Muscle of leg (tissue), 11 donors: Measurements from ENCODE around the gene DPP9. TPM values are rescaled to one million over a fixed set of nuclear protein-coding genes. Genes with fewer than 3 reads are reported as not detected.

ENCODE experiments used
- DNase-seq: peaks from one replicate; pipeline ENCODE4 v3.0.0; 2013
- H3K27ac ChIP-seq: one replicate; pipeline ENCODE4 v1.5.1; 2013; ENCODE audit warnings: mild to moderate bottlenecking, low read length, control low read depth
- H3K27me3 ChIP-seq: one replicate; pipeline ENCODE4 v1.6.1; 2013; ENCODE audit warnings: low read length; ENCODE audit not compliant: control insufficient read depth, insufficient read depth
- H3K36me3 ChIP-seq: one replicate; pipeline ENCODE4 v1.6.1; 2013; ENCODE audit warnings: low read length; ENCODE audit not compliant: control insufficient read depth, insufficient read depth
- H3K4me1 ChIP-seq: one replicate; pipeline ENCODE4 v1.6.1; 2013; ENCODE audit warnings: low read length; ENCODE audit not compliant: control insufficient read depth, insufficient read depth
- H3K4me3 ChIP-seq: one replicate; pipeline ENCODE4 v1.5.1; 2013; ENCODE audit warnings: low read length, control low read depth
- H3K9me3 ChIP-seq: replicated peaks from 2 replicates; pipeline ENCODE4 v1.6.1; 2013; ENCODE audit warnings: low read depth, low read length; ENCODE audit not compliant: control insufficient read depth
- WGBS: methylation state at CpG from one replicate; pipeline ENCODE4 v1.1.5; 2013; ENCODE audit warnings: missing lambda C conversion rate; ENCODE audit not compliant: insufficient coverage; 5-methylcytosine and 5-hydroxymethylcytosine counted together
- polyA plus RNA-seq, 8 donors: library from polyadenylated mRNA; unstranded; fragments of 120-200 nt; gene quantifications; one replicate each; pipeline versions ENCODE4 v1.2.1 to v1.2.3, GENCODE V29; 2013; ENCODE audit warnings: inconsistent platforms in 1 of 8, low replicate concordance in 1 of 8; ENCODE audit not compliant: insufficient read length in 8 of 8, insufficient read depth in 1 of 8
- total RNA-seq: library from RNA; stranded (reverse); fragments of 120-200 nt; gene quantifications from one replicate; pipeline ENCODE4 v1.2.4, GENCODE V29; 2013

Gene DPP9
- total and polyA plus RNA-seq, 9 donors, result 13.3 to 24.2 (median 22.6) TPM

DNA sequence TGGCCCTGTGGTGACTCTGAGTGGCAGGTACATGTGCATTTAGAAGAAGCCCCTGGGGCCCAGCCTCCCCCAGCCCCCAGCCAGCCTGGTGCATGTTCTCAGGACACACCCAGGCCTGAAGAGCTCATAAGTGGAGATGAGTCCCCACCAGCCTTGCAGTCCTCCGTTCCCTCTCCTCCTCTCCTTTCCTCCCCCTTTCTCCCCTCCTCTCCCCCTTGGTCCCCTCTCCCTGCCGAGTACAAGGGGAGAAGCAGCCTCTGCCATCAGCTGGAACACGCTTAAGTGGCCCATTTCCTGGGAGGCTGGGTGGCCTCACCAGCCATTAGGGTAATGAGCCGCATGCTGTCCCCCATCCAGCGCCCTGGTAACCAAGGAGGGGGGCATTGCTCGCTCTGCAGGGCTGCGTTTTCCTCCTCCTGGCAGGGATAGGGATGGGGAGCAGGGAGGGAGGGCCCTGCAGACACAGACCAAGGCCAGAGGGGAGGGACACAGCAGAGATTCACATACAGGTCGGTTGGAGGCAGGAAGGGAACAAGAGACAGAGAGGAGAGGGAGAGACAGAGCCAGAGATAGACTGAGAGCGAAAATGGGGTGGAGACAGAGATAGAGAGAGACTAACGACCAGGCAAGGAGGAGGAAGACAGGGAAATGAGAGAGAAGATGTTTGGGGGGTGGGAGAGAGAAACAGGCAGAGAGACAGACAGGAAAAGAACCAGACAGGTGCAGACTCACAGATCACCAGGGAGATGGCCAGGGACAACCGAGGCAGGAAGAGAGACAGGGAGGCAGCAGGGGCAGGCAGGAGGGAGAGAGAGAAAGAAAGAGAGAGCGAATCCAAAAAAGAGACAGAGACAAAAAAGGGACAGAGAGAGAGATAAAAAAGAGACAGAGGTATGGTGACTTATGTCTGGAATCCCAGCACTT lies 19.3 kb upstream of the DPP9 start:
- Histone ChIP-seq H3K36me3 (no peaks in the 10 kb centered on the region), H3K27ac (no peak overlapping the region), H3K4me3 (no peak overlapping the region), H3K4me1 (peaks cover 20% of the 10 kb centered on the region), H3K9me3 (no peaks in the 10 kb centered on the region), H3K27me3 (peaks cover 8% of the 10 kb centered on the region)
- 18% methylated on average over 8 of the region's 12 CpGs for WGBS
- DNase-seq, result peak; percentile 36

DNA sequence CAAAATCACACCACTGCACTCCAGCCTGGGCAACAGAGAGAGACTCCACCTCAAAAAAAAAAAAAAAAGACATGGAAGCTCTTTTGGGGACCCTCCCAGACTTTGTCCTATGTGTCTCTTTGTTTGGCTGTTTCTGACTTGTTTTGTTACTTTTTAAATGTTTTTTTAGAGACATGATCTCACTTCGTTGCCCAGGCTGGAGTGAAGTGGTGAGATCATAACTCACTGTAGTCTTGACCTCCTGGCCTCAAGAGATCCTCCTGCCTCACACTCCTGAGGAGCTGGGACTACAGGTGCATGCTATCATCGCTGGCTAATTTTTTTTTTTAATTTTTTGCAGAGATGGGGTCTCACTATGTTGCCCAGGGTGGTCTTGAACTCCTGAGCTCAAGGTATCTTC lies 16.4 kb upstream of the DPP9 start:
- peaks cover 10% of the 10 kb centered on the region for H3K27me3 ChIP-seq
- peaks cover 20% of the 10 kb centered on the region for H3K4me1 ChIP-seq
- no peak overlapping the region for H3K27ac ChIP-seq
- H3K36me3 ChIP-seq, result no peaks in the 10 kb centered on the region
- H3K4me3 ChIP-seq, result no peak overlapping the region
- no peaks in the 10 kb centered on the region for H3K9me3 ChIP-seq
- WGBS, result no CpG with 5 or more reads among the region's 2 CpGs
- no peak for DNase-seq

DNA sequence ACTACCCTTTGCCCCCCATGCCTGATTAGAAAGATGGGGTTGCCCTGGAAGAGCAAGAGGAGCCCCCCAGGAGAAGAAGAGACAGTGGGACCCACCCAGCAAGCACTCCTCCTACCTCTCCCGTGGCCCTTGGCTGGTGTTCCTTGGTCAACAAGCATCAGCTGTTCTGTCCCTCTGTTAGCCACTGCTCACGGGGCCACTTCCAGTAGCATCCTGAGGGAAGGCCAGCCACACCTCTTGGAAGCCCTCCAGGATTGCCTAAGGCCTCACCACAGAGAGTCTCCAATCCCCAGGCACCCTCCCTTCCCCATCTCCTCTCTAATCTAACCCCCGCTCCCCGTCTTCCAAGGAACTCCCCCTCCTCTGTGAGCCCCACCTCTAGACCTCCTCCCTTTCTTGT lies 15.1 kb upstream of the DPP9 start:
- WGBS, result 28% methylated on average over 4 of the region's 4 CpGs
- Histone ChIP-seq H3K27me3 (peaks cover 10% of the 10 kb centered on the region), H3K4me3 (no peak overlapping the region), H3K27ac (no peak overlapping the region), H3K9me3 (no peaks in the 10 kb centered on the region), H3K36me3 (no peaks in the 10 kb centered on the region), H3K4me1 (peaks cover 14% of the 10 kb centered on the region)
- no peak for DNase-seq

DNA sequence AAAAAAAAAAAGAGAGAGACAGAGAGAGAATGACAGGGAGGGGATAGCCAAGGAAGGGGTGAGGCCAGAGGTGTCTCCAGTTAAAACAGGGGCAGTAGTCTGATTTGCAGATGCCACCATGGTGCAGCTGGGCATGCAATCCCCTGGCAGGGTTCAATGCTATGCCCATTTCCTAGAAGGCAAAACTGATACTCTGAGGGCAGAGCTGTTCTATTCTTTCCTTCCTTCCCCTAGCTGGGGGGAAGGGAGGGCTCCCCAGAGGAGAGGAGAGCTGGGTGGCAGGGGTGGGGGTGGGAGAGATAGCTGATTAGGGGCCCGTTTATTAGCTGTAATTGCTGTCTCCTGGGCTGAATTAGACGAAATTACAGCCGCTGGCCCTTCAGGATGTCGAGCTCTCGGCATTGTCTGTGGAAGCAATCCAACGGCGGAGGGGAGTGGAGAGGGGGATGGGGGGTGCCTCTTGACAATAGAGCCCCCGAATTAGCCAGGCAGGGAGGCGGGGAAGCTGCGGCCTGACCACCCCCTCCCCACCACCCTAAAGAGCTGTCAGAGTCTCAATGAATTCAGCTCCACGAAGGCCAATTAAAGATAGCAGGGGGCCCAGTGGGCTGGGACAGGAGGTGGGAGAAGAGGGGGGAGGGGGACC lies 14.4 kb upstream of the DPP9 start:
- Histone ChIP-seq H3K4me1 (peaks cover 11% of the 10 kb centered on the region), H3K27ac (no peak overlapping the region)
- WGBS, result 0% methylated on average over 4 of the region's 11 CpGs

DNA sequence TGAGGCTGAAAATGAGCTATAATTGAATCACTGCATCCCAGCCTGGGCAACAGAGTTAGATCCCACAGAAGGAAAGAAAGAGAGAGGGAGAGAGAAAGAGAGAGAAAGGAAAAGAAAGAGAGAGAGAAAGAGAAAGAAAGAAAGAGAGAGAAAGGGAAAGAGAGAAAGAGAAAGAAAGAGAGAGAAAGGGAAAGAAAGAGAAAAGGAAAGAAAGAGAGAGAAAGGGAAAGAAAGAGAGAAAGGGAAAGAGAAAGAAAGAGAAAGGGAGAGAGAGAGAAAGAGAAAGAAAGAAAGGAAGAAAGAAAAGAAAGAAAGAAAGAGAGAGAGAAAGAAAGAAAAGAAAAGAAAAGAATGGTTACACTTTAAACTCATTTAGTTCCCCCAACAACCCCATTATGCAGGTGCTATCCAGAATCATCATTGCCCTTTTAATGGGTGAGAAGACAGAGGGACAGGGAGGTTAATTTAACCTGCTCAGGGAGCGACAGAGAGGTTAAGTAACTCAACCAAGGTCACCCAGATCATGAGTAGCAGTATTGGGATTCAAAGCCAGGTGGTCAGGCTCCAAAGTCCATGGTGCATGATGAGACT lies 10.2 kb upstream of the DPP9 start:
- Histone ChIP-seq H3K9me3 (no peaks in the 10 kb centered on the region), H3K4me3 (no peak overlapping the region), H3K4me1 (peaks cover 3% of the 10 kb centered on the region), H3K27me3 (peaks cover 14% of the 10 kb centered on the region), H3K36me3 (no peaks in the 10 kb centered on the region), H3K27ac (no peak overlapping the region)
- 33% methylated on average over 1 of the region's 1 CpG for WGBS
- DNase-seq, result no peak

More for the DNA sequence above, 14.4 kb upstream of the DPP9 start:
- DNase-seq, result no peak
- Histone ChIP-seq H3K27me3 (peaks cover 10% of the 10 kb centered on the region), H3K36me3 (no peaks in the 10 kb centered on the region), H3K4me3 (no peak overlapping the region), H3K9me3 (no peaks in the 10 kb centered on the region)

DNA sequence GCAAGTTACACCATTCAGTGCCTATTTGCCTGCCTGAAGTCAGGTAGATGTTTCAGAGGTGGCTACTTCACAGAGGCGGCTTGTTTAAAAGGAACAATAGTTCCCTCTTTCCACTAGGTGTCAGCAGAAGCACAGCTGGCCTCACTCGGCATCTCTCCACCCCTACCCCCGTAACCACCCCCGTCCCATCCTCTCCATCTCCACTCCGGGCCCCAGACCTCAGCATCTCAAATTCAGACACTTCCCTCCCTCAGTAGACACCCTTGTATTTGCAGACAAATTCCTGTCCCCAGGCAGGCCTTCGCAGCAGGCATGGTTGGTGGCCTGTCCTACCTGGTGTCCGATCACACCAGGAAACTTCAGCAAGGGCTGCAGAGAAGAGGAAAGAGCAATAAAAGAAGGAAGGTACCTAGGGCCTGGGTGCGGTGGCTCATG lies 9.1 kb upstream of the DPP9 start:
- H3K27me3 ChIP-seq, result peaks cover 6% of the 10 kb centered on the region
- H3K27ac ChIP-seq, result no peak overlapping the region
- H3K9me3 ChIP-seq, result no peaks in the 10 kb centered on the region
- peak; percentile 68 for DNase-seq
- 8% methylated on average over 6 of the region's 8 CpGs for WGBS
- peaks cover 3% of the 10 kb centered on the region for H3K4me1 ChIP-seq
- no peak overlapping the region for H3K4me3 ChIP-seq
- H3K36me3 ChIP-seq, result no peaks in the 10 kb centered on the region

DNA sequence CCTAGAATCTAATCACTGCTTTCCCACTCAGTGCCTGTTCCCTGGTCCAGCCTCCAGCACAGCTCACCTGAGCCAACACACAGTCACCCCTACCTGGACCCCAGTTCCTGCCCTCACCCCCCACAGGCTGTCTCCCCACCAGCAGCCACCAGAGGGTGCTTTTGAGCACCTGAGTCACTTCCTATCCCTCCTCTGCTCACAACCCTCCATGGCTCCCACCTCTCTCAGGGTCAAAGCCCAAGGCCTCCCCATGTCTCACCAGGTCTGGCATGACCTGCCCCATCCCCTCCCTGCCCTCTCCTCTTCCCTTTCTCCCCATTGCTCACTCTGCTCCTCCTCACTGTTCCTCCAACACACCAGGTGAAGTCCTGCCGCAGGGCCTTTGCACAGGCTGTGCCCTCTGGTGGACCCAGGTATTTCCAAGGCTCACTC lies 7.1 kb upstream of the DPP9 start:
- no peak overlapping the region for H3K4me3 ChIP-seq
- H3K4me1 ChIP-seq, result peaks cover 3% of the 10 kb centered on the region
- no peaks in the 10 kb centered on the region for H3K9me3 ChIP-seq
- no peak for DNase-seq
- H3K27me3 ChIP-seq, result peaks cover 4% of the 10 kb centered on the region
- H3K27ac ChIP-seq, result no peak overlapping the region
- no peaks in the 10 kb centered on the region for H3K36me3 ChIP-seq
- WGBS, result 91% methylated on average over 1 of the region's 1 CpG

DNA sequence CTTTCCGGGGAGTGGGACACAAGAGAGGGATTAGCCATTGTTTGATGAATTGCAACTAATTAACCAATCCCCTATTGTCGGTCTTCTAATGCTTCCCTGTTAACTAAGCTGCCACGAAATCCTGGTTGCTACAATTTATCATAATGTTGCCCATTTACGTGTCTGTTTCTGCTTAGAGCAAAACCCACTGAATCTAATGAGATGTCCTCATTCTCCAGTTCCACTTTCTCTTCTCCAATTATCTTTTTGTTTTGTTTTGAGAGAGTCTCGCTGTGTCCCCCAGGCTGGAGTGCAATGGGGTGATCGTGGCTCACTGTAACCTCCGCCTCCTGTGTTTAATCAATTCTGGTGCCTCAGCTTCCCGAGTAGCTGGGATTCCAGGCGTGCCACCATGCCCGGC lies 5.2 kb upstream of the DPP9 start:
- no peak for DNase-seq

DNA sequence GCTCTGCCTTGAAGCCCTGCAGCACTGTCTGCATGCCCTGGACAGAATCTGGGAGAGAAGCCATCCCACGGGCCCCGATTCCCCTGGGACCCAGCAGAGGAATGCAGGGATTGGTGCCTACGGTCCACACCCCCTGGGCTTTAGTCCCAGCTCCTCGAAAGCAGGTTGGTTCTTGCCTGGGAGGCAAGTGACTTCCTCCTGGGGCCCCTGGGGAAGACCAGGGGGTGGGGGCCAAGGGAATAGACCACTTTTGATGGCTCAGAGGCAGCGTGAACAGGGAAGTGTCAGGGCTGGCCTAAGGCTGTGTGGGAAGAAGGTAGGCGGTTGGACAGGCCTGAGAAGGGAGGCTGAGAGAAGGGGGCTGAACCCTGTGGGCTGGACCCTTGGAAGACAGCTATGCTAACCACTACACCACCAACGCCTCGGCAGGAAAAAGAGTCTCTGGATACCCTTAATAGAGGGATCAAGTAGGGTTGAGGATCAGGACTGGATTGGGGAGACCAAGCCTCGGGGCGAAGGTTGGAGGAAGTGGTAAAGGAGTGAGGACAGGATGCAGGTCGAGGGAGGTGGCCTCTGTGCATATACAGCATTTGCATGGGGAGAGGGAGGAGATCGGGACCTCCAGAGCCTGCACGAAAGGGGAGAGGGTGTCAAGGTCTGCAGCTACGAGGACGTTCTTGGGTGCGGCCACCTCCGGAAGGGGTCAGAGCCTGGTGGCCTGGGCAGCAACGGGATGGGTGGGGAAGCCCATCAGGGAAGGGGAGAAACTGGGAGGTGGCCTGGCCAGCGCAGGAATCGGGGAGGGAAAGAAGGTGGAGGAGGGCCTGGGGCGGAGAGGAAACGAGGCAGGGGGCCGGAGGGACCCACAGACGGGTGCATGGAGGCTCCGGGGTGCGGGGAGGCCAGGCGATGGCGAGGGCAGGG lies 709 bp downstream of the DPP9 start:
- DNase-seq, result peak; percentile 43
- peak overlapping the region; percentile 93 for H3K4me3 ChIP-seq
- WGBS, result 4% methylated on average over 22 of the region's 28 CpGs
- H3K27me3 ChIP-seq, result no peaks in the 10 kb centered on the region
- peaks cover 16% of the 10 kb centered on the region for H3K4me1 ChIP-seq
- no peaks in the 10 kb centered on the region for H3K9me3 ChIP-seq
- peaks cover 37% of the 10 kb centered on the region for H3K36me3 ChIP-seq
- H3K27ac ChIP-seq, result peak overlapping the region; percentile 95

More for the DNA sequence above, 5.2 kb upstream of the DPP9 start:
- Histone ChIP-seq H3K36me3 (no peaks in the 10 kb centered on the region), H3K4me3 (no peak overlapping the region), H3K9me3 (no peaks in the 10 kb centered on the region), H3K27me3 (peaks cover 4% of the 10 kb centered on the region), H3K27ac (no peak overlapping the region), H3K4me1 (peaks cover 9% of the 10 kb centered on the region)
- WGBS, result 80% methylated on average over 7 of the region's 10 CpGs
